GM19099 (cell line): ENCODE measurements around the gene PCOLCE2.

ENCODE experiments used
- POLR2A ChIP-seq: IDR thresholded peaks from 3 replicates; pipeline ENCODE4 v1.6.1; 2011; ENCODE audit warnings: low read depth; ENCODE audit not compliant: insufficient read length; ENCODE audit errors: extremely low read depth

Gene PCOLCE2

GRCh38 chr3:142801746-142802145, 87.1 kb downstream of the PCOLCE2 start:
- no peak for TF ChIP-seq POLR2A

- TF ChIP-seq POLR2A: no peak
Measured at GRCh38 chr3:142796823-142797222, 92.1 kb downstream of the PCOLCE2 start.

GRCh38 chr3:142795332-142795731, 93.6 kb downstream of the PCOLCE2 start:
- TF ChIP-seq POLR2A: no peak

- TF ChIP-seq POLR2A: no peak
Measured at GRCh38 chr3:142794508-142794907, 94.4 kb downstream of the PCOLCE2 start.

- TF ChIP-seq POLR2A: no peak
Measured at GRCh38 chr3:142787719-142788118, 101.2 kb downstream of the PCOLCE2 start.

GRCh38 chr3:142785996-142786395, 102.9 kb downstream of the PCOLCE2 start:
- no peak for TF ChIP-seq POLR2A

- TF ChIP-seq POLR2A: no peak
Measured at GRCh38 chr3:142784228-142784627, 104.7 kb downstream of the PCOLCE2 start.

GRCh38 chr3:142782616-142783015, 106.3 kb downstream of the PCOLCE2 start:
- no peak for TF ChIP-seq POLR2A

GRCh38 chr3:142779591-142779990, 109.3 kb downstream of the PCOLCE2 start:
- no peak for TF ChIP-seq POLR2A

GRCh38 chr3:142778541-142778940, 110.3 kb downstream of the PCOLCE2 start:
- no peak for TF ChIP-seq POLR2A

- TF ChIP-seq POLR2A: no peak
Measured at GRCh38 chr3:142777927-142778326, 111.0 kb downstream of the PCOLCE2 start.

GRCh38 chr3:142768338-142768737, 120.5 kb downstream of the PCOLCE2 start:
- TF ChIP-seq POLR2A: no peak
